Sigmoid colon (tissue), 7 donors: ENCODE results near the gene DQX1. TPM values are rescaled to one million over a fixed set of nuclear protein-coding genes. Genes with fewer than 3 reads are reported as not detected.
A peak's percentile ranks its signal among the peaks of the same experiment; 100 is the strongest.

Source experiments
- DNase-seq: peaks from one replicate; pipeline ENCODE4 v3.0.0-alpha.2; 2019
- H3K27ac ChIP-seq, 4 donors: fragments of 200-600 bp; sonication (generic); one replicate each; pipeline ENCODE4 v1.5.1; 2016 to 2019; ENCODE audit warnings: mild to moderate bottlenecking in 1 of 4
- H3K27me3 ChIP-seq, 3 donors: fragments of 200-600 bp; sonication (generic); one replicate each; pipeline ENCODE4 v1.5.1; 2019; ENCODE audit warnings: mild to moderate bottlenecking in 1 of 3
- H3K36me3 ChIP-seq, 4 donors: fragments of 200-600 bp; sonication (generic); one replicate each; pipeline ENCODE4 v1.5.1; 2016 to 2019
- H3K4me1 ChIP-seq, 4 donors: fragments of 200-600 bp; sonication (generic); one replicate each; pipeline ENCODE4 v1.5.1; 2017 to 2019
- H3K4me3 ChIP-seq, 4 donors: fragments of 200-600 bp; sonication (generic); one replicate each; pipeline ENCODE4 v1.5.1; 2017 to 2019; ENCODE audit warnings: mild to moderate bottlenecking in 2 of 4, moderate library complexity in 1 of 4
- H3K9me3 ChIP-seq, 4 donors: fragments of 200-600 bp in 3 of 4; sonication (generic) in 3 of 4; one replicate each; pipeline versions ENCODE4 v1.5.1 to v1.6.1; 2013 to 2019
- CTCF ChIP-seq, 4 experiments: fragments of 450-650 bp in 3 of 4; fragments of 200-600 bp in 1 of 4; IDR thresholded peaks; one replicate each; pipeline ENCODE4 v1.5.1; 2016 to 2019; ENCODE audit warnings: antibody characterized with exemption in 4 of 4, mild to moderate bottlenecking in 3 of 4, moderate library complexity in 2 of 4
- EP300 ChIP-seq, 4 donors: sonication (generic); formaldehyde crosslinking; IDR thresholded peaks; one replicate each; pipeline ENCODE4 v1.6.1; 2017; ENCODE audit warnings: antibody characterized with exemption in 4 of 4
- POLR2A ChIP-seq, 2 donors: fragments of 450-650 bp; IDR thresholded peaks; one replicate each; pipeline ENCODE4 v1.6.1; 2016; ENCODE audit warnings: antibody characterized with exemption in 2 of 2, mild to moderate bottlenecking in 2 of 2, moderate library complexity in 2 of 2
- POLR2AphosphoS5 ChIP-seq, 4 donors: sonication (generic); formaldehyde crosslinking; IDR thresholded peaks; one replicate each; pipeline ENCODE4 v1.6.1; 2017; ENCODE audit warnings: antibody characterized with exemption in 4 of 4
- WGBS, 2 donors: extraction: QIAGEN DNeasy Blood & Tissue Kit; methylation state at CpG; one replicate each; pipeline ENCODE4 v1.1.7; 2013; 5-methylcytosine and 5-hydroxymethylcytosine counted together
- intact Hi-C: fragments of 100-400 bp; cut with DNase I; formaldehyde crosslinking; loops from one replicate; pipeline ENCODE4 v1.15.1; 2023
- polyA plus RNA-seq, 3 donors: library from polyadenylated mRNA; stranded (reverse); fragments of 200-250 nt; gene quantifications; one replicate each; pipeline ENCODE4 v1.2.3, GENCODE V29; 2013
- total RNA-seq, 4 donors: library from RNA; depleted of rRNA; stranded (reverse); fragments of >200 nt; gene quantifications; one replicate each; pipeline ENCODE4 v1.1.0, GENCODE V29; 2016
- donor health status: healthy with polysubstance abuse.
- donor health status: Bipolar disorder and iron deficiency.
- donor health status: healthy.

DQX1 gene
- total and polyA plus RNA-seq, 7 donors = 7.2 to 15.6 (median 13.2) TPM; not detected in 4

- H3K27ac ChIP-seq = peak overlapping the region; percentile 88 to 92 (median 89)
- peak overlapping the region; percentile 57 to 79 (median 68) for H3K4me3 ChIP-seq
- H3K27me3 ChIP-seq = no peaks in the 10 kb centered on the region
- peak; percentile 82 for DNase-seq
- H3K9me3 ChIP-seq = no peaks in the 10 kb centered on the region
- peaks cover 0 to 20% (median 15%) of the 10 kb centered on the region in 4 donors for H3K4me1 ChIP-seq
- WGBS, 2 donors = 1 to 2% methylated on average over 58 of the region's 58 CpGs
- TF ChIP-seq CTCF (IDR thresholded peaks at IDR 0.05) (no peak), POLR2AphosphoS5 (IDR thresholded peaks at IDR 0.05) (no peak), EP300 (IDR thresholded peaks at IDR 0.05) (no peak), POLR2A (IDR thresholded peaks at IDR 0.05) (no peak)
- intact Hi-C loops = loop anchor here (1.0 to 2.0 kb wide), 4 partner anchors 26 to 72 kb away; partner anchors contain the start of genes AUP1, CCDC142, HTRA2 and PCGF1
- H3K36me3 ChIP-seq = no peaks in the 10 kb centered on the region
Measured at GRCh38 chr2:74554820-74555531, 28.9 kb upstream of the DQX1 start.

GRCh38 chr2:74553892-74554819 lies 28.1 kb upstream of the DQX1 start, which contains the start of the genes DOK1 and LOXL3:
Gene DOK1, plus strand, starts transcription at chr2:74554720. Its CDS starts 35 bp downstream, at chr2:74554755.
Gene LOXL3, minus strand, starts transcription at chr2:74553942. Its CDS starts 1,308 bp downstream, at chr2:74552634.
- WGBS, 2 donors = 1 to 2% methylated on average over 73 of the region's 73 CpGs
- Histone ChIP-seq H3K27me3 (no peaks in the 10 kb centered on the region), H3K4me1 (peaks cover 0 to 27% (median 22%) of the 10 kb centered on the region in 4 donors), H3K36me3 (no peaks in the 10 kb centered on the region), H3K9me3 (no peaks in the 10 kb centered on the region), H3K4me3 (peak within 1 kb of the TSS; percentile 57 to 79 (median 68)), H3K27ac (peak within 1 kb of the TSS; percentile 88 to 92 (median 89))
- TF ChIP-seq EP300 (IDR thresholded peaks at IDR 0.05) (peak in 1 of 4 donors; percentile 37), POLR2A (IDR thresholded peaks at IDR 0.05) (peak in 1 of 2 donors; percentile 31), CTCF (IDR thresholded peaks at IDR 0.05) (no peak), POLR2AphosphoS5 (IDR thresholded peaks at IDR 0.05) (peak; percentile 20 to 74 (median 49))
- peak; percentile 94 for DNase-seq
- intact Hi-C loops = loop anchor here (1.0 to 2.0 kb wide), 4 partner anchors 25 to 71 kb away; partner anchors contain the start of genes AUP1, CCDC142, HTRA2 and PCGF1

GRCh38 chr2:74552914-74553811 lies 27.1 kb upstream of the DQX1 start:
- H3K4me1 ChIP-seq = peaks cover 0 to 35% (median 26%) of the 10 kb centered on the region in 4 donors
- DNase-seq = peak; percentile 75
- H3K27me3 ChIP-seq = no peaks in the 10 kb centered on the region
- H3K27ac ChIP-seq = peak overlapping the region; percentile 88 to 92 (median 89)
- no peaks in the 10 kb centered on the region for H3K9me3 ChIP-seq
- 74% methylated on average over 27 of the region's 27 CpGs for WGBS, 2 donors
- no peaks in the 10 kb centered on the region for H3K36me3 ChIP-seq
- H3K4me3 ChIP-seq = peak overlapping the region; percentile 57 to 79 (median 68)
- intact Hi-C loops = no loop called here
- no peak for TF ChIP-seq POLR2AphosphoS5 (IDR thresholded peaks at IDR 0.05)
- no peak for TF ChIP-seq CTCF (IDR thresholded peaks at IDR 0.05)
- no peak for TF ChIP-seq POLR2A (IDR thresholded peaks at IDR 0.05)
- no peak for TF ChIP-seq EP300 (IDR thresholded peaks at IDR 0.05)
